ENCODE measurements around the gene USP13. TPM values are rescaled to one million over a fixed set of nuclear protein-coding genes. Genes with fewer than 3 reads are reported as not detected.
"Not testable (repeated sequence)": the region's sequence is repeated elsewhere in the genome, so short reads cannot be mapped to it uniquely, and the experiment has no call there.

USP13 gene
- polyA plus RNA-seq, 6 donors from 2014 or later, result 4.9 to 18.5 (median 8.3) TPM

DNA sequence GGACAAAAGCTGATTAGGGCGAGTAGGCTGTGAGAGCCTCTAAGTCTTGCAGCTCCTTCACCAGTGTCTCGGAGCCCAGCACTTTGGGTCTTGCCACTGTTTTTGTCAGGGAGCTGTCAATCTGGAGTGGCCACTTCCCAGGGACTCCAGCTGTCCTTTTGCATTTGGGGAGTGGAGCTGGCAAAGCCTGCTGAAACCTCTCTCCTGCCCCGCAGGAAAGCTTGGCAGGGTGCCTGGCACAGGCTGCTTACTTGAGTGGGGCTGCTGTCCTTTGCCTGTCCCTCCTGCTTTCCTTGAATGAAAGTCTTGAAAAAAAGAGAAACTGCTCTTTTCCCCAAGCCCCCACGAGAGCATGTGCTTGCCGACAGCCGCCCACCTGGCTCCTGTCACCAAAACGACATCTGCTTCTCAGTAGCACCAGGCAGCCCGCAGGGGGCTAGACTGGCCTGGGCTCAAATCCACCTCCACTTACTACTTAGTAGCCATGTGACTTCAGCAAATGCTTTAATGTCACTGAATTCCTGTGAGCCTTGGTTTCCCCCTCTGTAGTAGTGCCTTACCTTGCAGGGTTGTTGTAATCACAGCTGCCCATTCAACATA is 13.7 kb downstream of the USP13 start:
- peaks cover 11 to 42% (median 33%) of the 10 kb centered on the region in 3 donors for H3K4me1 Mint-ChIP-seq
- ATAC-seq (ENCODE audit: low read depth in 2 of 2) (no peak), DNase-seq (no peak)
- no peak overlapping the region for H3K27ac Mint-ChIP-seq
- no peaks in the 10 kb centered on the region for H3K9me3 Mint-ChIP-seq
- no peaks in the 10 kb centered on the region for H3K36me3 Mint-ChIP-seq
- no peaks in the 10 kb centered on the region for H3K27me3 Mint-ChIP-seq
- H3K4me3 Mint-ChIP-seq, result no peak overlapping the region

- Mint-ChIP-seq H3K4me3 (no peak overlapping the region), H3K27ac (no peak overlapping the region), H3K36me3 (no peaks in the 10 kb centered on the region), H3K4me1 (peaks cover 12 to 45% (median 29%) of the 10 kb centered on the region in 3 donors), H3K27me3 (no peaks in the 10 kb centered on the region), H3K9me3 (no peaks in the 10 kb centered on the region)
- DNase-seq (no peak), ATAC-seq (ENCODE audit: low read depth in 2 of 2) (no peak)
Observed at GRCh38 chr3:179668429-179668828, 15.6 kb downstream of the USP13 start.

DNA sequence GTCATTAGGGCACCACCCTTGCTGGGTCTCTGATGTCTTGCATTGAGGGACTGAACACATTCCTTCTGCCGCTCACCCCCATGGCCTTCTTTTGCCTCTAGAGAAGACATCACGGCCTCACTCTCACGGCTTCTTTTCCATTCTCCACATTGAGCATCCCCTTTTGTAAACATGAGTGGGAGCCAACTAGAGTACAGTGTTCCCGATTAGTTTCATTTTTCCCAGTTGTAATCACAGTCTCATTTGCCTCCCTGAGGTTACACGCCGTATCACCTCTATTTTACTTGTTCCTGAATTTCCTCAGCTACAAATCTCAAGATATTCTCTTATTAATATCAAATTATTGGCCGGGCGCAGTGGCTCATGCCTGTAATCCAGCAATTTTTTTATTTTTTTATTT is 17.5 kb downstream of the USP13 start:
- ATAC-seq (ENCODE audit: low read depth in 2 of 2) (no peak), DNase-seq (no peak)
- no peak overlapping the region for H3K4me3 Mint-ChIP-seq
- no peaks in the 10 kb centered on the region for H3K27me3 Mint-ChIP-seq
- H3K9me3 Mint-ChIP-seq, result no peaks in the 10 kb centered on the region
- no peaks in the 10 kb centered on the region for H3K36me3 Mint-ChIP-seq
- no peak overlapping the region for H3K27ac Mint-ChIP-seq
- H3K4me1 Mint-ChIP-seq, result peaks cover 14 to 31% (median 21%) of the 10 kb centered on the region in 3 donors

DNA sequence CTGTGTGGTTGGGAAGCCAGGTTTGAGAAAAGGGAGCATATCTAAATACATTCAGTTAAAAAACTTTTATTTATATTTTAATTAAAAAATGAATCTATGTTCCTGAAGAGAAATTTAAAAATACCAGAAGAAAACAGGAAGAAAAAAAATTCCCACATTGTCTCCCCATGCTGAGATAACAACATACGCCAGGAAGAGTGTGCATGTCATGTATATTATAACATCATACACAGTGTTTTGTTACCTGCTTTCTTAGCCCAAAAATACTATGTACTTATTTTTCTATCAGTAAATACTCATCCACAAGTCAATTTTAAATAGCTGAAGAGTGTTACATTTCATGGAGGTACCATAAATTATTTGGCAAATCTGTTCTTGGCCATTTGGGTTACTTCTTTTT is 18.5 kb downstream of the USP13 start:
- Mint-ChIP-seq H3K4me3 (no peak overlapping the region), H3K4me1 (peaks cover 10 to 25% (median 17%) of the 10 kb centered on the region in 3 donors), H3K27me3 (no peaks in the 10 kb centered on the region), H3K36me3 (no peaks in the 10 kb centered on the region), H3K9me3 (no peaks in the 10 kb centered on the region), H3K27ac (no peak overlapping the region)
- ATAC-seq (ENCODE audit: low read depth in 2 of 2) (no peak), DNase-seq (no peak)

DNA sequence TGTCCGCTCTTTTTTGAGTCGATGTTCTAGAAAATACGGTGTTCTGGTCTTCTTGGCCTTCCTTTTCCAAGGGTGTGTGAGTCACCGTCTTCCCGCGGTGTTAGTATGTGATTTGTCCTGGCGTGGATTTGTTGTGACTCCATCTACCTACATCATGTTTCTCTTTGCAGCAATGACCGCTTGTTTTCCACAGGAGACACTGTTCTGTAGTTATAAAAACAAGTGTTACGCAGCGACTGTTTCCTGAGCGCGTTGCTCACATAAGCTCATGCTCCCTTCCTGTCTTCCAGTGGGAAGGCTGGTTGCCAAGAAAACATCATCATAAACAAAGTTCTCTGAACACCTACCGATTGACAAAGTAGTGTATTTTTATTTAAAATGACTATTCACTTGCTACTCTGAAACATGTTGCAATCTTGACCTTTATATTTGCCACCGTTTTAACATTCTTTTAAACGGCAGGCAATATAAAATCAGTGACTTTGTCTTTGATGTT is 19.0 kb downstream of the USP13 start:
- Mint-ChIP-seq H3K4me3 (no peak overlapping the region), H3K27ac (no peak overlapping the region), H3K27me3 (no peaks in the 10 kb centered on the region), H3K9me3 (no peaks in the 10 kb centered on the region), H3K36me3 (no peaks in the 10 kb centered on the region), H3K4me1 (peaks cover 10 to 25% (median 19%) of the 10 kb centered on the region in 3 donors)
- ATAC-seq (ENCODE audit: low read depth in 2 of 2) (no peak), DNase-seq (no peak)

- Mint-ChIP-seq H3K27ac (no peak overlapping the region), H3K9me3 (no peaks in the 10 kb centered on the region), H3K4me1 (peaks cover 10 to 25% (median 17%) of the 10 kb centered on the region in 3 donors), H3K36me3 (no peaks in the 10 kb centered on the region), H3K4me3 (no peak overlapping the region), H3K27me3 (no peaks in the 10 kb centered on the region)
- ATAC-seq (ENCODE audit: low read depth in 2 of 2) (no peak), DNase-seq (no peak)
Observed at GRCh38 chr3:179672918-179673317, 20.1 kb downstream of the USP13 start.

- no peak for DNase-seq
- H3K4me3 Mint-ChIP-seq, result no peak overlapping the region
- H3K9me3 Mint-ChIP-seq, result no peaks in the 10 kb centered on the region
- no peak for ATAC-seq (ENCODE audit: low read depth in 2 of 2)
- no peaks in the 10 kb centered on the region for H3K27me3 Mint-ChIP-seq
- H3K4me1 Mint-ChIP-seq, result peaks cover 10 to 25% (median 14%) of the 10 kb centered on the region in 3 donors
- peak overlapping the region in 1 of 6 donors; percentile 2 for H3K27ac Mint-ChIP-seq
- no peaks in the 10 kb centered on the region for H3K36me3 Mint-ChIP-seq
Observed at GRCh38 chr3:179673523-179673922, 20.7 kb downstream of the USP13 start.

- peaks cover 3 to 11% (median 4%) of the 10 kb centered on the region in 3 donors for H3K4me1 Mint-ChIP-seq
- DNase-seq (no peak), ATAC-seq (ENCODE audit: low read depth in 2 of 2) (no peak)
- H3K27me3 Mint-ChIP-seq, result no peaks in the 10 kb centered on the region
- no peaks in the 10 kb centered on the region for H3K9me3 Mint-ChIP-seq
- no peak overlapping the region for H3K4me3 Mint-ChIP-seq
- H3K36me3 Mint-ChIP-seq, result peaks cover 0 to 2% of the 10 kb centered on the region in 2 donors
- H3K27ac Mint-ChIP-seq, result no peak overlapping the region
Observed at GRCh38 chr3:179676081-179676480, 23.2 kb downstream of the USP13 start.

DNA sequence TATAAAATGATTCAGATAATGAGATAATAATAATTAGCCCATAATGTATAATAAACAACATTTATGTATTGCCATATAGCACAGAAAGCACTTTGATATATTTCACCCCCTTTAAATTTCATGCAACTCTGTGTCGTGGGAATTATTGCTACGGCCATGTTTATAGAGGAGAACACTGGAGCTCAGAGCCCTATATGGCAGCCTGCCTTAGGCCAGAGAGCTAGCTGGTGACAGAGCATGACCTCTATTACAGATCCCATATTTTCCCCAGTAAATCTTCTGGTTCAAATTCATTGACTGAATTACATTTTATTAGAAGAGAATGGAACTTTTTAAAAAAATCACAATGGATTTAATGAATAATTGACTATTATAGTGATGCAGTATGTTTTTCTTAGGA is 25.0 kb downstream of the USP13 start:
- Mint-ChIP-seq H3K4me1 (peaks cover 3 to 7% (median 4%) of the 10 kb centered on the region in 3 donors), H3K36me3 (peaks cover 7 to 12% of the 10 kb centered on the region in 2 donors), H3K27ac (no peak overlapping the region), H3K9me3 (no peaks in the 10 kb centered on the region), H3K27me3 (no peaks in the 10 kb centered on the region), H3K4me3 (no peak overlapping the region)
- ATAC-seq (ENCODE audit: low read depth in 2 of 2) (no peak), DNase-seq (no peak)

DNA sequence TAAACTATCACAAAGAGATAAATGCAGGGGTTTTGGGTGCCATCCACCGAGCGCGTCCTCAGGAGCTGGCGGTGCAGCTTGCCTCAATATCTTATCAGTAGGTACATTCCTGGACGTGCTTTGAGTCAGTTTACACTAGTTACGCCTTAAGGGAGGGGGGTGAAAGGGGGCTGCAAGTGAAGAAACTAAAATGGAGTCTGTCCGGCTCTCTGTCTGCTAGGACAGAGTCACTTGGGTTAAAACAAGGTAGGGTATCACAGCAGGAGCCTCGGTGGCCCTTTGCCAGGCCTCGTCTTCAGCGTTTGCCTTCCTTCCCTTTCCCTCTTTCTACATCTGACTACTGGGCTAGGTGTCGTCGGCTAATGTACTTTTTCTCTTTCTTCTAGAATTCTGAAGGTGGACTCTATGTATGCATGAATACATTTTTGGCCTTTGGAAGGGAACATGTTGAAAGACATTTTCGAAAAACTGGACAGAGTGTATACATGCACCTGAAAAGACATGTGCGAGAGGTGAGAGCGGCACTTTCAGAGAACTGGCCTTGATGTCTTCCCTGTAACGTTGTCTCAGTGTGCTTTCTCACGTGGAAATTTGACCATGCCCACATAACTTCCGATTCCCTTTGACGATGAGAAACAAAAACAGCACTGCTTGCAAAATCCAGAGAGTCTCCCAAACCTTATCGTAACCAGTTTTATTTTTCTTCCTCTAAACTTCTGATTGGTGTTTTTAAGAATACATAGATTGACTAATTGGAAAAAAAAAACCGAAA is 28.8 kb downstream of the USP13 start:
- Mint-ChIP-seq H3K9me3 (no peaks in the 10 kb centered on the region), H3K27ac (peak overlapping the region in 2 of 6 donors; percentile 3 to 33), H3K27me3 (no peaks in the 10 kb centered on the region), H3K4me1 (no peaks in the 10 kb centered on the region), H3K36me3 (peaks cover 15 to 22% of the 10 kb centered on the region in 2 donors), H3K4me3 (no peak overlapping the region)
- ATAC-seq (ENCODE audit: low read depth in 2 of 2) (no peak), DNase-seq (no peak)

- Mint-ChIP-seq H3K27ac (peak overlapping the region in 1 of 6 donors; percentile 8), H3K27me3 (no peaks in the 10 kb centered on the region), H3K4me3 (no peak overlapping the region), H3K9me3 (no peaks in the 10 kb centered on the region), H3K36me3 (peaks cover 15 to 22% of the 10 kb centered on the region in 2 donors), H3K4me1 (no peaks in the 10 kb centered on the region)
- ATAC-seq (ENCODE audit: low read depth in 2 of 2) (no peak), DNase-seq (no peak)
Observed at GRCh38 chr3:179682426-179683080, 29.7 kb downstream of the USP13 start.

GRCh38 chr3:179683286-179683685 is 30.4 kb downstream of the USP13 start:
- peak overlapping the region in 1 of 6 donors; percentile 11 for H3K27ac Mint-ChIP-seq
- not testable (repeated sequence) for DNase-seq; ATAC-seq (ENCODE audit: low read depth in 2 of 2); H3K4me1 Mint-ChIP-seq; H3K9me3 Mint-ChIP-seq; H3K27me3 Mint-ChIP-seq; H3K4me3 Mint-ChIP-seq
- H3K36me3 Mint-ChIP-seq, result peaks cover 15 to 22% of the 10 kb centered on the region in 2 donors

- ATAC-seq (ENCODE audit: low read depth in 2 of 2), result no peak
- H3K36me3 Mint-ChIP-seq, result peaks cover 13 to 23% of the 10 kb centered on the region in 2 donors
- no peak overlapping the region for H3K27ac Mint-ChIP-seq
- no peak for DNase-seq
- no peaks in the 10 kb centered on the region for H3K4me1 Mint-ChIP-seq
- H3K27me3 Mint-ChIP-seq, result no peaks in the 10 kb centered on the region
- H3K9me3 Mint-ChIP-seq, result no peaks in the 10 kb centered on the region
- no peak overlapping the region for H3K4me3 Mint-ChIP-seq
Observed at GRCh38 chr3:179687967-179688535, 35.2 kb downstream of the USP13 start.
